Left cardiac atrium (tissue), 4 donors: ENCODE data around the gene KRTAP10-4. TPM values are rescaled to one million over a fixed set of nuclear protein-coding genes. Genes with fewer than 3 reads are reported as not detected.
"Not testable (repeated sequence)": the region's sequence is repeated elsewhere in the genome, so short reads cannot be mapped to it uniquely, and the experiment has no call there.

Experiments used
- ATAC-seq, 2 donors: fragments of 200-7000 bp; cut with Tn5 transposase; one replicate each; pipeline ENCODE4 v1.9.1; 2020; ENCODE audit warnings: mild to moderate bottlenecking in 2 of 2, moderate library complexity in 2 of 2
- DNase-seq: peaks from one replicate; pipeline ENCODE4 v3.0.0-alpha.2; 2020
- intact Hi-C, 2 donors: fragments of 100-400 bp; cut with DNase I; formaldehyde crosslinking; loops; one replicate each; pipeline versions ENCODE4 v1.14.1 to v1.15.1; 2022 to 2023
- total RNA-seq, 2 donors: library from RNA; stranded (reverse); fragmentation: NEBNext Ultra II Directional; extraction: Animal tissue kit (Norgen Biotek cat#: 25700); gene quantifications; one replicate each; pipeline ENCODE4 v1.2.1, GENCODE V29; 2021
- donor health status: DM: no; HTN: yes; CAD: no.
- donor health status: DM: no; HTN: yes; CAD: no; lungs with severe emphysema.
- donor health status: DM: yes; HTN: yes; CAD: no.
- donor health status: Dilated cardiomyopathy.

The KRTAP10-4 gene
- total RNA-seq, 2 donors from 2014 or later, result not detected

- intact Hi-C loops, DNase-seq, ATAC-seq: not testable (repeated sequence)
Observed at GRCh38 chr21:44610157-44610843, 36.8 kb downstream of the KRTAP10-4 start.

GRCh38 chr21:44611551-44611950 is 38.0 kb downstream of the KRTAP10-4 start:
- ATAC-seq (no peak), DNase-seq (no peak)
- intact Hi-C loops, result no loop called here

- intact Hi-C loops, result no loop called here
- DNase-seq (no peak), ATAC-seq (no peak)
Observed at GRCh38 chr21:44612029-44612486, 38.5 kb downstream of the KRTAP10-4 start, which contains the start of gene KRTAP10-8. Gene KRTAP10-8, plus strand, starts transcription at chr21:44612079. Its CDS starts 22 bp downstream, at chr21:44612101.

GRCh38 chr21:44612669-44613229 is 39.2 kb downstream of the KRTAP10-4 start:
- DNase-seq (no peak), ATAC-seq (no peak)
- intact Hi-C loops, result no loop called here

GRCh38 chr21:44613386-44614155 is 40.0 kb downstream of the KRTAP10-4 start:
- no peak for DNase-seq

GRCh38 chr21:44614161-44614631 is 40.7 kb downstream of the KRTAP10-4 start:
- DNase-seq (no peak), ATAC-seq (no peak)
- intact Hi-C loops, result no loop called here

More at GRCh38 chr21:44613386-44614155, 40.0 kb downstream of the KRTAP10-4 start:
- intact Hi-C loops, result no loop called here
- no peak for ATAC-seq

GRCh38 chr21:44614961-44615391 is 41.4 kb downstream of the KRTAP10-4 start:
- DNase-seq (no peak), ATAC-seq (no peak)
- intact Hi-C loops, result no loop called here

GRCh38 chr21:44615466-44615865 is 41.9 kb downstream of the KRTAP10-4 start:
- no peak for ATAC-seq
- no peak for DNase-seq
- intact Hi-C loops, result no loop called here

- intact Hi-C loops, result no loop called here
- DNase-seq, result no peak
Observed at GRCh38 chr21:44615911-44616590, 42.5 kb downstream of the KRTAP10-4 start.

GRCh38 chr21:44616591-44616926 is 43.0 kb downstream of the KRTAP10-4 start:
- intact Hi-C loops, result no loop called here
- ATAC-seq, result no peak
- DNase-seq, result no peak

More at GRCh38 chr21:44615911-44616590, 42.5 kb downstream of the KRTAP10-4 start:
- no peak for ATAC-seq

- ATAC-seq (no peak), DNase-seq (no peak)
- intact Hi-C loops, result no loop called here
Observed at GRCh38 chr21:44617071-44617501, 43.6 kb downstream of the KRTAP10-4 start.

- intact Hi-C loops, result no loop called here
- DNase-seq (no peak), ATAC-seq (peak in 1 of 2 donors; percentile 70)
Observed at GRCh38 chr21:44618504-44618903, 45.0 kb downstream of the KRTAP10-4 start.

- DNase-seq, result no peak
- peak; percentile 26 to 57 for ATAC-seq
- intact Hi-C loops, result no loop called here
Observed at GRCh38 chr21:44618909-44619308, 45.4 kb downstream of the KRTAP10-4 start.

GRCh38 chr21:44619886-44620285 is 46.4 kb downstream of the KRTAP10-4 start:
- intact Hi-C loops, result no loop called here
- DNase-seq (no peak), ATAC-seq (no peak)

- DNase-seq, result no peak
- ATAC-seq, result no peak
- intact Hi-C loops, result no loop called here
Observed at GRCh38 chr21:44623575-44623974, 50.0 kb downstream of the KRTAP10-4 start.
